NCI-H446 treated with DMSO at 0.1 percent for 48 hours (cell line): ENCODE results near the gene RBFOX2.
"Not testable (repeated sequence)": the region's sequence is repeated elsewhere in the genome, so short reads cannot be mapped to it uniquely, and the experiment has no call there.

Experiments used
- DNase-seq: peaks from one replicate; lab custom pipeline; 2025; lab: John Stamatoyannopoulos, UW

Gene RBFOX2

DNA sequence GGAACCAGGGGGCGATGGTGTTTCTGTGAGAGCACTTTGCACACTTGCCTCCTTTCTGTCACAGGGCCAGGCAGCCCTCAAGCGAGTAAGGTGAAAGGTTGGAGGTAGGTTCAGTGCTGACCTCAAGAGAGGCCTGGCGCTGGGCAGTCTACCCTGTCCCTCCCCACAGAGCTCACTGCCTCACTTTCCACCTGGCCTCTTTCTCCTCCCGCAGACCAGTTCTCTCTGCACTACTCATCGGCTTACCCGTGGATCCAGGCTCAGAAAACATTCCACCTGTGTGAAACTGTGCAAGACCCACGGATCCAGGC, 294.2 kb downstream of the RBFOX2 start:
- no peak for DNase-seq

DNA sequence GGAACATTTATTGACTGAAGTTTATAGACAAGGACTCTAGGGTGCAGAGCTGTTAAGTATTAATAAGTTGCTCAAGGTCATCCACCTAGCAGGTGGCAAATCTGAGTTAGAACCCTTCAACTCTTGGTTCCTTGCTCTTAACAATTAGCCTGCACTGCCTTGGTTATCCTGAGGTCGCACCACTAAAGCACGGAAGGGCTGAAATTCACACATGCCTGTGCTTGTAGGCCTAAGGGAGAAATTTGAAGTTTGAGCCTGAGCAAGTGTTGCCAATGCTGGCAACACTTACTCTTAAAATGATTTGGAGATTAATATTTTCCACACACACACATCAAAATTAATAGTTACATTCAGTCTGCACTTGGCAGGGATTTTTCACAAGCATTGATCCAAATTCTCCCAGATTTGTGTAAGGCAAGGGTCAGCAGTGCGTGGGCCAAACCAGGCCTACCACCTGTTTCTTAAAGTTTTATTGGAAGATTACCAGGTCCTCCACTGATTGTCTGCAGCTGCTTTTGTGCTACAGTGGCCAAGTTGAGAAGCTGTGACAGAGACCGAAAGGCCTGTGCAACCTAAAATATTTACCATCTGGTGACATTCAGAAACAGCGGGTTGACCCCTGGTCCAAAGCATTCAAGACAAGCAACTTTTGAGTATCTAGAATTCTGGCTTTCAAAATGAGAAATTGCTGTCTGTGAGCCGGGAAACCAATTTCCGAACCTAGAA, 294.7 kb downstream of the RBFOX2 start:
- no peak for DNase-seq

DNA sequence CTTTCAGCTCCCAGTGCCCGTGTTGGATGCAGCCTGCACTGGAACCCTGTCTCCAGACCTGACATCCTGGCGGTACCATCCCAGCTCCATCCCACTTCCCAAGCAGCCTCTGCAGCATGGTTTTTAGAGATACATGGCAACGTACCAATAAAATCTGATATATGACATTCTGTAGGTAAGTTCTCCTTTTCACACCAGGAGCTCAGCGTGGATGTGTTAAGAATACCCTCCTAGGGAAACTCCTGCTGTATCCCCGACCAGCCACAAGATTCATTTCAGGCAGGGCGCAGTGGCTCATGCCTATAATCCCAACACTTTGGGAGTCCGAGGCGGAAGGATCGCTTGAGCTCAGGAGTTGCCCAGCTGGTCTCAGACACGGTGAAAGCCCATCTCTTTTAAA, 295.6 kb downstream of the RBFOX2 start:
- no peak for DNase-seq

DNA sequence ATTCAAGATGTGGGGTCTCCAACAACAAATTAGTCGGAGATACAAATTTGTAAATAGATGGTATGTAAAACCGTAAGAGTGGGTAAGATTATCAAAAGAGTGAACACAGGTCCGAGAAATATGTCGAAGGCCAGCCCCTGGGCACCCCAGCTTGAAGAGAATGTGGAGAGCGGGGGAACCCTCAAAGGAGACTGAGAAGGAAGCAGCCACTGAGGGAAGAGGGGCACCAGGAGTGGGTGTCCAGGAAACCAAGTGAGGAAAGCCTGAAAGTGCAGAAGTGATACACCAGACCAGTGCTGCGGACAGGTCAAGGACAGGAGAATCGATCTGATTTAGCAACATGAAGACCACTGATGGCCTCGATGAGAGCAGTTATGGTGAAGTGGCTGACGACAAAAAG, 296.5 kb downstream of the RBFOX2 start:
- DNase-seq, result no peak

DNA sequence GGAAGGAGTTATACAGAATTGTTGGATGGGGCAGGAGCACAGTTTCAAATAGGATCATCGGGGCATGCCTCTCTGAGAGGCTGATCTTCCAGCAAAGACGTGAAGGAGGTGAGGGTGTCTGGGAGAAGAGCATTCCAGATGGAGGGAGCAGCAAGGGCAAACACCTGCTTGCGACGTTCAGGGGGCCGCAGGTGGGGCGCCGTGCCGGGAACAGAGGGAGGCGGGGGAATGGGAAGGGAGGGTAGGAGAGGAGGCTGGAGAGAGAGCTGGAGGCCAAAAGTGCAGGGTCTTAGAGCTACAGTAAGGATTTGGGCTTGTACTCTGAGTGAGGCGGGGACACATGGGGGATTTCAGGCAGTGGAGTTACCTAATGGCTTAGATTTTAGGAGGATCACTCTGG, 297.3 kb downstream of the RBFOX2 start:
- DNase-seq, result no peak

DNA sequence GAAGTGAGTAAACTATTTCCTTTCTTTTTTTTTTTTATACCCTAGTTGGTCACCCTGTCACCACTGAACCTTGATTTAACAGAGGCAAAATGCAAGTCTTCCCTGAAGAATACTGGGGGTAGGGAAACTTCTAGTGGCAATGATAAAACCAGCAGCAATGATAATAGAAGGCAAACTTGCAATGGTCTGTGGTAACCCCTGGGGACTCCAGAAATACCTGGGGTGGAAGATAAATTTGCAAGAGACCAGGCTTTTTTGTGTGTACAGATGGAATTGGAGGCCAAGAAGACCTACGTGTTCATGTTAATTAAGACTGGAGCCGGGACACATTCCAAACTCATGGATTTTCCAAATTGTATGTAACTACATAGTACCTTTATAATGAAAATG, 299.3 kb downstream of the RBFOX2 start:
- DNase-seq, result no peak

DNA sequence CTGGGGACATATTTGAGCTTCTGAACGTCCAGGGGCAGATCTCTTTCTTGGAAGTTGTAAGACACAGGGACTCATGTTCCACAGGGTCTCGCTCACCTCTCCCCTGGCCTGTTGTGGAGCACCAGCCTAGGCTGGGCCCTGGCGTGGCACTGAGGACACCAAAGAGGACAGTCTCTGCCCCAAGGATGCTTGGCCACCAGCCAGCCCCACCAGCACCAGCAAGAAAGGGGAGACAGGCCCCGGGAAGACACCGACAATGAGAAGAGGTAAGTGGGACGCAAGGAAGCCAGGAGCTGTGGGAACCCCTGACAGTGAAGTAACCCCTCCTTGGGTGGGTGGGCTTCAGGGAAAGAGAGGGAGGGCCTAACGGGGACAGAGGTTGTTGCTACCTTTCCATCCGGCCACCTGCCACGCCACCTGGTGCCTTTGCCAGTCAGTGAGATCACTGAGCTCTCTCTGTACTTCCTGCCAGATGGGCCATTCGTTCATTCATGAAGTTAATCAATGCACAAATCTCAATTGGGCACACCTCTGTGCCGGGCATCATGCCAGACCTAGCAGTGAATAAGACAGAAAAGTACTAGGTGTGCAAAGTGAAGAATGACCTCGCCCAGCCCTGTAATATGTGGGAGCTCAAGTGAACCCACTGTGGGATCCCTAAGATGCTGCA, 299.9 kb downstream of the RBFOX2 start:
- DNase-seq, result no peak

DNA sequence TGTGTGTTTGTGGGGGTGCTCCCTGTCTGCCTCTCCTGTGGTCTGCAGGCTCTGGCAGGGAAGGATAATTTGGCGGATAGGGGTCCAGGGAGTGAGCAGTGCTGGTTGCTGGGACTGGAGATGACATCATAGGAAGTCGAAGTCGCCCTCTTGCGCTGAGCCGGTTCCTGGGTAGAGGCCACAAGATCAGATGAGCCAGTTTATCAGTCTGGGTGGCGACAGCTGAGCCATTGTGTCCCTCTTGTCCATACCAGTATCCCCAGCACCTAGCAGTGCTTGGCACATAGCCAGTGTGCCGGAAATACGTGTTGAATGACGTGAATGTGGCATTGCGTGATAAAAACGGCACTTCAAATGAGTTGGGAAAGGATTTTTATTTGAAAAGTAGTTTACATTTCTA, 301.2 kb downstream of the RBFOX2 start:
- DNase-seq, result no peak

DNA sequence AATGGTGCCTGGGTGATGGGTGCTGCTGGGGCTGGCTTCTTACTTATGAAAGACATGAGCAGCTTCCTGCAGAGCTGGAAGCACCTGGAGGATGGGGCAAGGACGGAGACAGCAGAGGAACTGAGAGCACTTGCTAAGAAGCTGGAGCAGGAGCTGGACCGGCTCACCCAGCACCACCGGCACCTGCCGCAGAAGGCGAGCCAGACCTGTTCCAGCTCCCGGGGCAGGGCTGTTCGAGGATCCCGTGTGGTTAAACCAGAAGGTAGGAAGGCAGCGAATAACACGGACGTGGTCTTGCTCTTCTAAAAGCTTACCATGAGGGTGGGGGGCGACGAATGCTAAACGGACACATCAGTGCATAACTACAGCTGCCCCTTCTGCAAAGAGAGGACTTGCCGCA, 301.7 kb downstream of the RBFOX2 start:
- no peak for DNase-seq

DNA sequence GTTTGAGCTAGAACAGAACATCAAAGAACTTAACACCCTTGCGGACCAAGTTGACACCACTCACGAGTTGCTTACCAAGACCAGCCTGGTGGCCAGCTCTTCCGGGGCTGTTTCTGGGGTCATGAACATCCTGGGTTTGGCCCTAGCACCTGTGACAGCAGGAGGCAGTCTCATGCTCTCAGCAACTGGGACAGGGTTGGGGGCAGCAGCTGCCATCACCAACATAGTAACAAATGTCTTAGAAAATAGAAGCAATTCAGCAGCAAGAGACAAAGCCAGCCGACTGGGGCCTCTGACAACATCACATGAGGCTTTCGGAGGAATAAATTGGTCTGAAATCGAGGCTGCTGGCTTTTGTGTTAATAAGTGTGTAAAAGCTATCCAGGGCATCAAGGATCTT, 302.2 kb downstream of the RBFOX2 start:
- no peak for DNase-seq

DNA sequence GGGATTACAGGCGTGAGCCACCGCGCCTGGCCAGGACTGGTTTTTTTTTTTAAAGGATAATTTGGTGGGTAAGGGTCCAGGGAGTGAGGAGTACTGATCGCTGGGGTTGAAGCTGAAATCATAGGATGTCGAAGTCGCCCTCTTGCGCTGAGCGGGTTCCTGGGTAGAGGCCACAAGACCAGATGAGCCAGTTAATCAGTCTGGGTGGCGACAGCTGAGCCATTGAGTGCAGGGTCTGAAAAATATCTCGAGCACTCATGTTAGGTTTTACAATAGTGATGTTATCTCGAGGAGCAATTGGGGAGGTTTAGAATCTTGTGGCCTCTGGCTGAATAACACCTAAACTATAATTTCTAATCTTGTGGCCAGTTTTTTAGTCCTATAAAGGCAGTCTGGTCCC, 303.1 kb downstream of the RBFOX2 start:
- no peak for DNase-seq

DNA sequence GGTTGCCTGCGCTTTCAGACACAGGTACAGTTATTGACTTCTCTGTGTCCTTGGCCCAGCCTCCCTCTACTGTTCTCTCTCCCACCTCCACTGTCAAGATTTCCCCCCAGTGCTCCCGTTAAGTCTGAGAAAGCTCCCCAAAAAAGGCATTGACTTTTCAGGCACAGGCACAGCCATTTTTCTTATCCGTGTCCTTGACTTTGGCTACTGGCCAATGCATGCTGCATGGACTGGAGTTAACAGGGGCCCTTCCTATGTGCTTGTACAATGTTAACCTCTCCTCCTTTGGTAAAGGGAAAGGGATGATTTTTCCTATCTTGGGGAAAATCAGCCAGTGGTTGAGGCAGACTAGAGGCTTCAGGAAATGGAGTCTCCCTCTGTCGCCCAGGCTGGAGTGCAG, 306.7 kb downstream of the RBFOX2 start:
- DNase-seq, result no peak

DNA sequence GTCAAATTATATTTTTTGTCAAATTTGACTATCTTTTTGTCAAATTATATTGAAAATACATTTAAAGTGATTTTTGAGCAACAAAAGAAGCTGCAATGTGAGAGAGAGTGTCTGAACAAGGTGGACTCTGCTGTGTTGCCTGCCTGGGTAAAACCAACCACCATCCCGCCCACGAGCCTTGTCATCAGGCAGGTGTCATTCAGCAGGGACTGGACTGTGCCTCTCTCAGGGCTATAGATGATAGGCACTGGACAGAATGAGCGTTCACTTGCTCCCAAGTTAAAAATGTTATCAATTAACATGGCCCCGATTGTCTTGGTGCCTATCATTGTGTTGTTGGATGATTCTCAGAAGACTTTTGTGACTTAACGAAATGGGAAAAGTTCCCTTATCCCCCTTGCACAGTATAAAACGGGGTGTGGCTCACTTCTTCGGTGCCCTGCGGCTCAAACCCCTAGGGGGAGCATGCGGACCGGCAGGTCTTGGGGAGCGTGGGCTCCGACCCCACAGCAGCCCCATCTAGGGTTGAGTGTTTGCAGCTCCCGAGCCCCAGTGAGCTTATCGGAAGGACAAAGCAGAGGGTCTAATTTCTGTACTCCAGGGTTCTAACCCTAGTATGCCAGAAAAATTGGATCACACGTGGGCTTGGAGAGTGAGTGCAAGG, 309.3 kb downstream of the RBFOX2 start:
- DNase-seq, result no peak

DNA sequence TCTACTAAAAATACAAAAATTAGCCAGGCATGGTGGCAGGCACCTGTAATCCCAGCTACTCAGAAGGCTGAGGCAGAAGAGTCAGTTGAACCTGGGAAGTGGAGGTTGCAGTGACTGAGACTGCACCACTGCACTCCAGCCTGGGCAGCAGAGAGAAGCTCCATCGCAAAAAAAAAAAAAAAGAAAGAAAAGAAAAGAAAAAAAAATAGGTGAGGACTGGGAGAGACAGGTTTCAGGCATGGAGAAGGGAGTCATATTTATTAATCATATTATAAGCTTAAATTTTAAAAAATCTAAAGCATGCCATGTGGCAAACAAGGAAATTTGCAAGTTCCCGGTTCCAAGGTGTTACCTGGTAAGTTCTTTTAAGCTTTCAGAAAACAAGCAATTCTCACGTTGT, 311.1 kb downstream of the RBFOX2 start, which contains the start of gene APOL5:
Gene APOL5 (plus strand): TSS at position 301 of the 400 bp plus-strand sequence. CDS start 0 bp downstream, at position 301.
- DNase-seq, result no peak

DNA sequence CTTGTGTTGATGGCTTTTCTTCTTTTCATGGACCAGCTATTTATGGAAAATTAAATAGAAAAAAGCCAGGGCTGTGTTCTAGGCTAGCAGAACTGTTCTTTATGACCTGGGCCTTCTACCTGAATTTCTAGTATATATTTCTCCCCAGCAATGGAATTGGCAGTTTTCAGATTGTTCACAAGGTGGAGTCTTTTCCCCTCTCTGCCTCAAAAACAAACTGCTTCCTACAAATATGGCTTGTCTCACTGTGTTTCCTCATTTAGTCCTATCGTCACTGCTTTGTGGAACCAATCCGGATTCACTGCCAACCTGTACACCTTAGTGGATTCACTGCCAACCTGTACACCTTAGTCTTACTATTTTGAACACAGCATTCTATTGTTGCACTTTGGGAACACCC, 316.0 kb downstream of the RBFOX2 start:
- no peak for DNase-seq

DNA sequence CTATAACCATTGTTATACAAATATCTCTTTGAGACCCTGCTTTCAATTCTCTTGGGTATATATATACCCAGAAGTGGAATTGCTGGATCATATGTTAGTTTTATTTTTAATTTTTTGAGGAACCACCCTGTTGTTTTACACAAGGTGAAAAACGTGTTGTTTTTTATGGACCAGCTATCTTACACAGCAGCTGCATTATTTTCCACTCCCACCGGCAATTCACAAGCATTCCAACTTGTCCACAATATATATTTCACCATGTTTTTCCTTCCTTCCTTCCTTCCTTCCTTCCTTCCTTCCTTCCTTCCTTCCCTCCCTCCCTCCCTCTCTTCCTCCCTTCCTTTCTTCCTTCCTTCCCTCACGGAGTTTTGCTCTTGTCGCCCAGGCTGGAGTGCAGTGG, 317.3 kb downstream of the RBFOX2 start:
- DNase-seq, result no peak

DNA sequence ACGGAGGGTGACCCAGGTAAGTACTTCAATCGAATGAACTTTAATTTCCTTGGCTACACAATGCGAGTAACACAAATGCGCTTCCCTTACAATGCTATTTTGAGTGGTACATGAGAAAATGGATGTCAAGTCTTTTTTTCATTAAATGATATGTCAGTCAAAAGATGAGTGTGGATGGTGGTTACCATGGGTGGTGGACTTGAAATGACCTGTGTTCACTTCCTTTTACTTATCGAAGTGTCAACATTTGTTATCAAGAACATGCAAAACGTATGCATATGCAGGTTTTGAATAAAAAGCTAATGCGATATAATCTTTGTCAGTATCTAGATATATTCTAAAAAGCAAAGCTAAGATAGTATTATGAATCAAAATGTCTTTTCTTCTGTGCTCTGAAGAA, 319.7 kb downstream of the RBFOX2 start:
- DNase-seq, result no peak

DNA sequence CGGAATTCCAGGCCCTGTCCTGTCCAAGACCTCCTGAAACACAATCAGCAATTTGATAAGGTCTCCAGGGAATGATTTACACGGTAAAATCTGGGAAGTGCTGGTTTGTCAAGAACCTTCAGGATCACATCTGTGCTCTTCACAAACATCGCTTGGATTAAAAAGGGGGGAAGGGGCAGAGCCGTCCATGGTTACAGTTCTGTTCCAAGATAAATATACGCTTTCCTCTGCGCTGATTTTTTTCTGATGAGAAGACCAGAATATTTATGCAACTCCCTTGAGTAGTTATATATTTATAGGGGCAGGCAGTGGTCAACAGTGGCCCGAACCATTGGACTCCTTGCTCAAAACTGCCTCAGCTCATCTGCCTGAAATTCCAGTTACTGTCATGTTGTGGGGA, 320.2 kb downstream of the RBFOX2 start:
- DNase-seq, result no peak

DNA sequence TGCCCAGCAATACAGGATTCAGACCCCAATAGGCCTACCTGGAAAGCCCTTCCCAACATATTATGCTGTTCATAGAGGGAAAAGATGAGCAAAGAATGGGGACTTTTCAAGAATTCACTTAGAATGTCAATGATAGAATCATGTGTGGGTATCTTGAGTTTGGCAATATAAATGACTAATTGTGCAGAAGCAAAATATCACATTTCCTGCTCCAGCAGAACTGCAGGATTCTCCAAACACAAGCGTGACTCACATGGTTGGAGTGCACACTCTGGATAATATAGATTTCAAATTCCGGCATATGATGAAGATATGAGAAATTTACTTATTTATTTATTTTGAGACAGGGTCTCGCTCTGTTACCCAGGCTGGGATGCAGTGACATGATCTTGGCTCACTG, 323.5 kb downstream of the RBFOX2 start:
- no peak for DNase-seq

DNA sequence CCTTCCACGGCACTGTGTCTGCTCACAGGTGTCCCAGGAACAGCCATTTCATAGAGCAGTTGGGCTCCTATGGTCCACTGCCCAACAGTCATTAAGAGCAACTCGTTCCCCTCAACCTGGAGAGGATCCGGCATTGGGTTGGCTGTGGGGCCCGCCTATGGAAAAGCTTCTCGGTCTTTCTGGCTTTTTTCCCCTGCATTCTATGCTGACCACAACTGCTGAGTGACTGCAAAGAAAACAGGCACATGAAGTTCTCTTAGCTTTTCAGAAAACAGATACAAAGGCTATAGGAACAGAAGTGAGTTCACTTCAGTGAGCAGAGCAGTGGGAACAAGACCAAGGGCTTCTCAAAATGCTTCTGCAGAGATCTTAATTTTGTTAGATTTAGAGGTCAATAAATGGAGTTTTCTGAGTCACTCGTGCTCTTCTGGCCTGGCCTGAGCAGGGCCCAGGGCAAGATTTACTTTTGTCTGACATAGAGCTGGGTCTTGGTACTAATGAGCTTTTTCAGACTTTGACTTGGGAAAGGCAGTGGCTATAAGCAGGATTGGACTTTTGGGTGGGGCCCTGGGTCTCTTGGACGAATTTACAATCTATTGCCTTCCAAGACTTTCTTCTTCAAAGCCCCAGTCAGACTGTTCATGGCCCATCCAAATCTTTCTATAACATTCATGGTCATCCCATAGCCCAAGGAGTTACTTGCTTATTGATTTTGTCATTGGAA, 324.6 kb downstream of the RBFOX2 start:
- no peak for DNase-seq

DNA sequence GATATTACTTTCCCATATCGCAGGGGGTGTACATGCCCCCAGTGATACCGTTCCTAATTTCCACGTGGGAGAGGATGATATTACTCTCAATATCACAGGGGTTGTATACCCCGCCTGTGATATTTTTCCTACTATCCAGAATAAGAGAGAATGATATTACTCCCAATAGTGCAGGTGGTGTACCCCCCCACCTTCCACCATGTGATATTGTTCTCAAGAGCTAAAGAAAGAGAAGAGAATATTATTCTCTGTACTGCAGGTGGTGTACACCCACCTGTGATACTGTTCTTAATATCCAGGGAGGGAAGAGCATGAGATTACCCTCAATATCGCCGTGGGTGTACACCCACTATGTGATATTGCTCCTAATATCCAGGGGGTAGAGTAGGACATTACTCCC, 328.8 kb downstream of the RBFOX2 start:
- DNase-seq, result not testable (repeated sequence)

DNA sequence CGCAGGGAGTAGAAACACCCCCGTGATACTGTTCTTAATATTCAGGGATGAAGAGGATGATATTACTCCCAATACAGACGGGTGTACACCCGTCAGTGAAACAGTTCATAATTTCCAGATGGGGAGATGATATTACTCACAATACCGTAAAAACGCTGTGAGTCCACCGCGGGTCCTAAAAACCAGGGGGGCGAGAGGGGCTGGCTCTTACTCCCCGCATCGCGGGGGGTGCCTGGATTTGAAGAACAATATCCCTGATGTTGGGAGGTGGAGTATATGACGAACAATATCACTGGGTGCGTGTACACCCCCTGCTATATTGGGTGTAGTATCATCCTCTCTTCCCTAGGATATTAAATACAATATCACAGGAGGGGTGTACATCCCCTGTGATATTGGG, 331.5 kb downstream of the RBFOX2 start:
- DNase-seq, result no peak

DNA sequence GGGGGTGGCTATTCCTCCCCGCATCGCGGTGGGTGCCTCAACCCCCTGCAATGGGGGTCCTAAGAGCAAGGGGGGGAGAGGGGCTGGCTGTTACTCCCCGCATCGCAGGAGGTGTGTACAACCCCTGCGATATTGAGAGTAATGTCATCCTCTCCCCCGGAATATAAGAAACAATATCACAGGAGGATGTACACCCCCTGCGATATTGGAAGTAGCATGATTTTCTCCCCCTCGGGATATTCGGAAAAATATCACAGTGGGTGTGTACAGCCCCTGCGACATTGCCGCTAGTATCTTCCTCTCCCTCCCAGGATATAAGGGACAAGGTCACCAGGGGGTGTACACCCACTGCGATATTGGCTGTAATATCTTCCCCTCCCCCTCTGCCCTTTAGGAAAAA, 333.4 kb downstream of the RBFOX2 start:
- DNase-seq, result no peak
